ENCODE data around the gene BAHCC1. TPM values are rescaled to one million over a fixed set of nuclear protein-coding genes. Genes with fewer than 3 reads are reported as not detected.

BAHCC1 gene
- polyA plus RNA-seq, 4 donors, result 2.2 to 26.9 (median 9.8) TPM

- Histone ChIP-seq H3K27me3 (ENCODE audit: control insufficient read depth in 3 of 3, insufficient read depth in 3 of 3, low read length in 3 of 3) (peaks cover 0 to 3% (median 0%) of the 10 kb centered on the region in 3 donors), H3K9me3 (ENCODE audit: control insufficient read depth in 2 of 2, insufficient read depth in 1 of 2, low read depth in 1 of 2, low read length in 1 of 2) (no peaks in the 10 kb centered on the region), H3K4me1 (ENCODE audit: control insufficient read depth in 3 of 3, insufficient read depth in 2 of 3, low read depth in 1 of 3, low read length in 2 of 3) (peaks cover 0 to 32% (median 8%) of the 10 kb centered on the region in 3 donors), H3K27ac (ENCODE audit: low read depth in 1 of 3, low read length in 2 of 3) (peak overlapping the region; percentile 80 to 90 (median 88)), H3K36me3 (ENCODE audit: control insufficient read depth in 3 of 3, insufficient read depth in 2 of 3, low read depth in 1 of 3, low read length in 3 of 3) (peaks cover 0 to 16% (median 0%) of the 10 kb centered on the region in 3 donors), H3K4me3 (ENCODE audit: low read depth in 1 of 3, low read length in 3 of 3) (peak overlapping the region; percentile 57 to 87 (median 78))
- 1 to 2% (median 1%) methylated on average over 35 to 61 of the region's 61 CpGs for WGBS, 3 donors
- DNase-seq, result peak; percentile 63 to 80
- no peak for FAIRE-seq
Measured at GRCh38 chr17:81396722-81397313, 1.6 kb downstream of the BAHCC1 start.

- Histone ChIP-seq H3K27ac (ENCODE audit: low read depth in 1 of 3, low read length in 2 of 3) (peak overlapping the region; percentile 80 to 90 (median 88)), H3K9me3 (ENCODE audit: control insufficient read depth in 2 of 2, insufficient read depth in 1 of 2, low read depth in 1 of 2, low read length in 1 of 2) (no peaks in the 10 kb centered on the region), H3K36me3 (ENCODE audit: control insufficient read depth in 3 of 3, insufficient read depth in 2 of 3, low read depth in 1 of 3, low read length in 3 of 3) (peaks cover 0 to 15% (median 0%) of the 10 kb centered on the region in 3 donors), H3K4me1 (ENCODE audit: control insufficient read depth in 3 of 3, insufficient read depth in 2 of 3, low read depth in 1 of 3, low read length in 2 of 3) (peaks cover 0 to 32% (median 8%) of the 10 kb centered on the region in 3 donors), H3K27me3 (ENCODE audit: control insufficient read depth in 3 of 3, insufficient read depth in 3 of 3, low read length in 3 of 3) (peaks cover 0 to 3% (median 0%) of the 10 kb centered on the region in 3 donors), H3K4me3 (ENCODE audit: low read depth in 1 of 3, low read length in 3 of 3) (peak overlapping the region; percentile 78 to 87 (median 79))
- DNase-seq, result peak; percentile 59 to 86
- no peak for FAIRE-seq
- 1 to 2% (median 2%) methylated on average over 44 to 49 of the region's 49 CpGs for WGBS, 3 donors
Measured at GRCh38 chr17:81397314-81398175, 2.3 kb downstream of the BAHCC1 start.

- Histone ChIP-seq H3K27me3 (ENCODE audit: control insufficient read depth in 3 of 3, insufficient read depth in 3 of 3, low read length in 3 of 3) (peaks cover 0 to 3% (median 0%) of the 10 kb centered on the region in 3 donors), H3K36me3 (ENCODE audit: control insufficient read depth in 3 of 3, insufficient read depth in 2 of 3, low read depth in 1 of 3, low read length in 3 of 3) (peaks cover 0 to 20% (median 0%) of the 10 kb centered on the region in 3 donors), H3K4me1 (ENCODE audit: control insufficient read depth in 3 of 3, insufficient read depth in 2 of 3, low read depth in 1 of 3, low read length in 2 of 3) (peaks cover 0 to 37% (median 8%) of the 10 kb centered on the region in 3 donors), H3K4me3 (ENCODE audit: low read depth in 1 of 3, low read length in 3 of 3) (peak overlapping the region; percentile 29 to 87 (median 79)), H3K27ac (ENCODE audit: low read depth in 1 of 3, low read length in 2 of 3) (peak overlapping the region; percentile 67 to 84 (median 80)), H3K9me3 (ENCODE audit: control insufficient read depth in 2 of 2, insufficient read depth in 1 of 2, low read depth in 1 of 2, low read length in 1 of 2) (no peaks in the 10 kb centered on the region)
- WGBS, 3 donors, result 1 to 7% (median 4%) methylated on average over 47 to 48 of the region's 48 CpGs
- peak in 1 of 2 donors; percentile 74 for DNase-seq
- no peak for FAIRE-seq
Measured at GRCh38 chr17:81398176-81398831, 3.0 kb downstream of the BAHCC1 start.

GRCh38 chr17:81398832-81399411 is 3.7 kb downstream of the BAHCC1 start:
- Histone ChIP-seq H3K4me3 (ENCODE audit: low read depth in 1 of 3, low read length in 3 of 3) (peak overlapping the region; percentile 79 to 87 (median 80)), H3K27me3 (ENCODE audit: control insufficient read depth in 3 of 3, insufficient read depth in 3 of 3, low read length in 3 of 3) (peaks cover 0 to 3% (median 0%) of the 10 kb centered on the region in 3 donors), H3K36me3 (ENCODE audit: control insufficient read depth in 3 of 3, insufficient read depth in 2 of 3, low read depth in 1 of 3, low read length in 3 of 3) (peaks cover 0 to 22% (median 0%) of the 10 kb centered on the region in 3 donors), H3K27ac (ENCODE audit: low read depth in 1 of 3, low read length in 2 of 3) (peak overlapping the region; percentile 5 to 84 (median 80)), H3K9me3 (ENCODE audit: control insufficient read depth in 2 of 2, insufficient read depth in 1 of 2, low read depth in 1 of 2, low read length in 1 of 2) (no peaks in the 10 kb centered on the region), H3K4me1 (ENCODE audit: control insufficient read depth in 3 of 3, insufficient read depth in 2 of 3, low read depth in 1 of 3, low read length in 2 of 3) (peaks cover 0 to 42% (median 8%) of the 10 kb centered on the region in 3 donors)
- 0 to 1% (median 1%) methylated on average over 26 to 46 of the region's 46 CpGs for WGBS, 3 donors
- FAIRE-seq (no peak), DNase-seq (peak in 1 of 2 donors; percentile 73)

- Histone ChIP-seq H3K27me3 (ENCODE audit: control insufficient read depth in 3 of 3, insufficient read depth in 3 of 3, low read length in 3 of 3) (peaks cover 0 to 3% (median 0%) of the 10 kb centered on the region in 3 donors), H3K9me3 (ENCODE audit: control insufficient read depth in 2 of 2, insufficient read depth in 1 of 2, low read depth in 1 of 2, low read length in 1 of 2) (no peaks in the 10 kb centered on the region), H3K27ac (ENCODE audit: low read depth in 1 of 3, low read length in 2 of 3) (peak overlapping the region; percentile 75 to 96 (median 83)), H3K36me3 (ENCODE audit: control insufficient read depth in 3 of 3, insufficient read depth in 2 of 3, low read depth in 1 of 3, low read length in 3 of 3) (peaks cover 0 to 22% (median 0%) of the 10 kb centered on the region in 3 donors), H3K4me1 (ENCODE audit: control insufficient read depth in 3 of 3, insufficient read depth in 2 of 3, low read depth in 1 of 3, low read length in 2 of 3) (peaks cover 0 to 43% (median 3%) of the 10 kb centered on the region in 3 donors), H3K4me3 (ENCODE audit: low read depth in 1 of 3, low read length in 3 of 3) (peak overlapping the region; percentile 67 to 80 (median 79))
- WGBS, 3 donors, result 0 to 1% (median 1%) methylated on average over 50 to 95 of the region's 95 CpGs
- DNase-seq (peak in 1 of 2 donors; percentile 73), FAIRE-seq (no peak)
Measured at GRCh38 chr17:81399481-81400153, 4.4 kb downstream of the BAHCC1 start.

- H3K36me3 ChIP-seq (ENCODE audit: control insufficient read depth in 3 of 3, insufficient read depth in 2 of 3, low read depth in 1 of 3, low read length in 3 of 3), result peaks cover 0 to 22% (median 0%) of the 10 kb centered on the region in 3 donors
- DNase-seq (peak in 1 of 2 donors; percentile 79), FAIRE-seq (no peak)
- H3K27ac ChIP-seq (ENCODE audit: low read depth in 1 of 3, low read length in 2 of 3), result peak overlapping the region; percentile 75 to 96 (median 83)
- H3K4me1 ChIP-seq (ENCODE audit: control insufficient read depth in 3 of 3, insufficient read depth in 2 of 3, low read depth in 1 of 3, low read length in 2 of 3), result peaks cover 0 to 47% (median 0%) of the 10 kb centered on the region in 3 donors
- peaks cover 0 to 3% (median 0%) of the 10 kb centered on the region in 3 donors for H3K27me3 ChIP-seq (ENCODE audit: control insufficient read depth in 3 of 3, insufficient read depth in 3 of 3, low read length in 3 of 3)
- no peaks in the 10 kb centered on the region for H3K9me3 ChIP-seq (ENCODE audit: control insufficient read depth in 2 of 2, insufficient read depth in 1 of 2, low read depth in 1 of 2, low read length in 1 of 2)
- H3K4me3 ChIP-seq (ENCODE audit: low read depth in 1 of 3, low read length in 3 of 3), result peak overlapping the region; percentile 67 to 80 (median 79)
- WGBS, 3 donors, result 7 to 12% (median 10%) methylated on average over 64 to 67 of the region's 67 CpGs
Measured at GRCh38 chr17:81400154-81400977, 5.1 kb downstream of the BAHCC1 start.
